ENCODE results near the gene DCC. TPM values are rescaled to one million over a fixed set of nuclear protein-coding genes. Genes with fewer than 3 reads are reported as not detected.

Gene DCC
- total RNA-seq, 1 experiment from 2014 or later: 0.72 TPM

DNA sequence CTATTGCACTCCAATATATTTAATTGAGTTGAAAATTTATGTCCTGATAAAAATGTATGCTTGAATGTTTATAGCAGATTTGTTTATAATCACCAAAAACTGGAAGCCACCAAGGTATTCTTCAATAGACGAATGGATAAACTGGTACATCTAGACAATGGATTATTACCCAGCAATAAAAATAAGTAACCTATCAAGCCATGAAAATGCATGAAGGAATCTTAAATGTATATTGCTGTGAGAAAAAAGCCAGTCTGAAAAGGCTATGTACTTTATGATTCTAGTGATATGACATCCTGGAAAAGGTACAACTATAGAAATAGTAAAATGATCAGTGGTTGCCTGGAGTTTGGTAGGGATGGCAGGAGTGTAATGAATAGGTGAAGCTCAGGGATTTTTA is 580.7 kb downstream of the DCC start:
- H3K4me1 Mint-ChIP-seq: no peaks in the 10 kb centered on the region
- H3K27ac Mint-ChIP-seq: no peak overlapping the region
- H3K4me3 Mint-ChIP-seq: no peak overlapping the region
- ATAC-seq: no peak
- TF ChIP-seq ZNF671 (CRISPR knock-in tag; IDR thresholded peaks at IDR 0.05): no peak
- no peak for TF ChIP-seq ETV6 (CRISPR knock-in tag; IDR thresholded peaks at IDR 0.05)
- TF ChIP-seq, protein P1, sequence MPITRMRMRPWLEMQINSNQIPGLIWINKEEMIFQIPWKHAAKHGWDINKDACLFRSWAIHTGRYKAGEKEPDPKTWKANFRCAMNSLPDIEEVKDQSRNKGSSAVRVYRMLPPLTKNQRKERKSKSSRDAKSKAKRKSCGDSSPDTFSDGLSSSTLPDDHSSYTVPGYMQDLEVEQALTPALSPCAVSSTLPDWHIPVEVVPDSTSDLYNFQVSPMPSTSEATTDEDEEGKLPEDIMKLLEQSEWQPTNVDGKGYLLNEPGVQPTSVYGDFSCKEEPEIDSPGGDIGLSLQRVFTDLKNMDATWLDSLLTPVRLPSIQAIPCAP (CRISPR knock-in tag; IDR thresholded peaks at IDR 0.05): no peak
- no peak for TF ChIP-seq ZNF138 (CRISPR knock-in tag; conservative IDR thresholded peaks at IDR 0.05)
- TF ChIP-seq CREB1 (CRISPR knock-in tag; IDR thresholded peaks at IDR 0.05): no peak
- ChIA-PET CTCF (no interaction called here), POLR2A (no interaction called here)
- H3K36me3 Mint-ChIP-seq: no peaks in the 10 kb centered on the region
- no peak for DNase-seq (ENCODE audit: low spot score)
- no peaks in the 10 kb centered on the region; the same call in 1 of the 2 replicates for H3K27me3 Mint-ChIP-seq (ENCODE audit: low read depth)
- H3K9me3 Mint-ChIP-seq: no peaks in the 10 kb centered on the region

DNA sequence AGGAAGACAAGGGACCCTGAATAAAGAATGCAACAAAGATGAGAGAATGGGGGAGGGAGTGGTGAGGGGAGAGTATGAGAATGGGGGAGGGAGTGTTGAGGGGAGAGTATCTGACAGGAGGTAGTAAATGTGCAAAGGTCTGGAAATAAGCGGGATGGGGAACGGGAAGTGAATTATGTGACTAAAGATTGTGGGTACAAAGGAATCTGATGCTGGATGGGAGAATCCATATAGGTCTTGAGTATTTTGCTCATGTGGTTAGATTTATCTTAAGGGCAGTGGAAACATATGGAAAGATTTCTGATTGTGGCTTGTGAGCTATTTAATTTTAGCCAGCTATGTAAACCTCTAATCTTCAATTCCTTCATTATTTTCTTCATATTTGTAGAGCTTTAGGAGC is 593.4 kb downstream of the DCC start:
- Mint-ChIP-seq H3K36me3 (no peaks in the 10 kb centered on the region), H3K27ac (no peak overlapping the region), H3K9me3 (no peaks in the 10 kb centered on the region), H3K27me3 (ENCODE audit: low read depth) (no peaks in the 10 kb centered on the region; the same call in 1 of the 2 replicates), H3K4me3 (no peak overlapping the region), H3K4me1 (no peaks in the 10 kb centered on the region)
- CTCF ChIA-PET: no interaction called here
- no peak for DNase-seq (ENCODE audit: low spot score)
- POLR2A ChIA-PET: no interaction called here
- no peak for TF ChIP-seq NR3C1 (CRISPR knock-in tag; conservative IDR thresholded peaks at IDR 0.05; ENCODE audit: low read depth)
- TF ChIP-seq JAZF1 (CRISPR knock-in tag; IDR thresholded peaks at IDR 0.05): no peak
- TF ChIP-seq NFYB (CRISPR knock-in tag; conservative IDR thresholded peaks at IDR 0.05; ENCODE audit: low read depth): no peak
- TF ChIP-seq, protein P2, sequence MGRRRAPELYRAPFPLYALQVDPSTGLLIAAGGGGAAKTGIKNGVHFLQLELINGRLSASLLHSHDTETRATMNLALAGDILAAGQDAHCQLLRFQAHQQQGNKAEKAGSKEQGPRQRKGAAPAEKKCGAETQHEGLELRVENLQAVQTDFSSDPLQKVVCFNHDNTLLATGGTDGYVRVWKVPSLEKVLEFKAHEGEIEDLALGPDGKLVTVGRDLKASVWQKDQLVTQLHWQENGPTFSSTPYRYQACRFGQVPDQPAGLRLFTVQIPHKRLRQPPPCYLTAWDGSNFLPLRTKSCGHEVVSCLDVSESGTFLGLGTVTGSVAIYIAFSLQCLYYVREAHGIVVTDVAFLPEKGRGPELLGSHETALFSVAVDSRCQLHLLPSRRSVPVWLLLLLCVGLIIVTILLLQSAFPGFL (CRISPR knock-in tag; IDR thresholded peaks at IDR 0.05; ENCODE audit: borderline replicate concordance): no peak
- TF ChIP-seq ELF4 (CRISPR knock-in tag; IDR thresholded peaks at IDR 0.05; ENCODE audit: low read depth): no peak
- TF ChIP-seq, protein P3, sequence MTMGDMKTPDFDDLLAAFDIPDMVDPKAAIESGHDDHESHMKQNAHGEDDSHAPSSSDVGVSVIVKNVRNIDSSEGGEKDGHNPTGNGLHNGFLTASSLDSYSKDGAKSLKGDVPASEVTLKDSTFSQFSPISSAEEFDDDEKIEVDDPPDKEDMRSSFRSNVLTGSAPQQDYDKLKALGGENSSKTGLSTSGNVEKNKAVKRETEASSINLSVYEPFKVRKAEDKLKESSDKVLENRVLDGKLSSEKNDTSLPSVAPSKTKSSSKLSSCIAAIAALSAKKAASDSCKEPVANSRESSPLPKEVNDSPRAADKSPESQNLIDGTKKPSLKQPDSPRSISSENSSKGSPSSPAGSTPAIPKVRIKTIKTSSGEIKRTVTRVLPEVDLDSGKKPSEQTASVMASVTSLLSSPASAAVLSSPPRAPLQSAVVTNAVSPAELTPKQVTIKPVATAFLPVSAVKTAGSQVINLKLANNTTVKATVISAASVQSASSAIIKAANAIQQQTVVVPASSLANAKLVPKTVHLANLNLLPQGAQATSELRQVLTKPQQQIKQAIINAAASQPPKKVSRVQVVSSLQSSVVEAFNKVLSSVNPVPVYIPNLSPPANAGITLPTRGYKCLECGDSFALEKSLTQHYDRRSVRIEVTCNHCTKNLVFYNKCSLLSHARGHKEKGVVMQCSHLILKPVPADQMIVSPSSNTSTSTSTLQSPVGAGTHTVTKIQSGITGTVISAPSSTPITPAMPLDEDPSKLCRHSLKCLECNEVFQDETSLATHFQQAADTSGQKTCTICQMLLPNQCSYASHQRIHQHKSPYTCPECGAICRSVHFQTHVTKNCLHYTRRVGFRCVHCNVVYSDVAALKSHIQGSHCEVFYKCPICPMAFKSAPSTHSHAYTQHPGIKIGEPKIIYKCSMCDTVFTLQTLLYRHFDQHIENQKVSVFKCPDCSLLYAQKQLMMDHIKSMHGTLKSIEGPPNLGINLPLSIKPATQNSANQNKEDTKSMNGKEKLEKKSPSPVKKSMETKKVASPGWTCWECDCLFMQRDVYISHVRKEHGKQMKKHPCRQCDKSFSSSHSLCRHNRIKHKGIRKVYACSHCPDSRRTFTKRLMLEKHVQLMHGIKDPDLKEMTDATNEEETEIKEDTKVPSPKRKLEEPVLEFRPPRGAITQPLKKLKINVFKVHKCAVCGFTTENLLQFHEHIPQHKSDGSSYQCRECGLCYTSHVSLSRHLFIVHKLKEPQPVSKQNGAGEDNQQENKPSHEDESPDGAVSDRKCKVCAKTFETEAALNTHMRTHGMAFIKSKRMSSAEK (CRISPR knock-in tag; IDR thresholded peaks at IDR 0.05; ENCODE audit: borderline replicate concordance): no peak
- ATAC-seq: no peak

DNA sequence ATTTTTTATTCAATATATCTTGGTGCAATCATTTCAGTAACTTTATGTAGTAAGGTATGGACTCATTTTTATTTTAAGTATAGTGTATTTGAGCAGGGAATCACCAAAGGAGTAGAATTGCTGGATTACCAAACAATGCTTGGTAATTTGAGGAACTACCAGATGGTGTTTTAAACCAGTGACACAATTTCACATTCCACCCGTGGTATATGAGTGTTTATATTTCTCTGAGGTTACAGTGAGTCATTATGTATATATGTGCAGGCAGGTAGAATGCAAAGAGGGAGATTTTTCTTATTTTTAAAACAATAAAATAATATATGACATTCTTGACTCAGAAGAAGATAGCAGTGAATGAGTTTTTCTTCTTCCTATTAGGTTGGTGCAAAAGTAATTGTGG is 596.9 kb downstream of the DCC start:
- no peak for TF ChIP-seq ZNF219 (CRISPR knock-in tag; IDR thresholded peaks at IDR 0.05; ENCODE audit: borderline replicate concordance)
- TF ChIP-seq, protein P4, sequence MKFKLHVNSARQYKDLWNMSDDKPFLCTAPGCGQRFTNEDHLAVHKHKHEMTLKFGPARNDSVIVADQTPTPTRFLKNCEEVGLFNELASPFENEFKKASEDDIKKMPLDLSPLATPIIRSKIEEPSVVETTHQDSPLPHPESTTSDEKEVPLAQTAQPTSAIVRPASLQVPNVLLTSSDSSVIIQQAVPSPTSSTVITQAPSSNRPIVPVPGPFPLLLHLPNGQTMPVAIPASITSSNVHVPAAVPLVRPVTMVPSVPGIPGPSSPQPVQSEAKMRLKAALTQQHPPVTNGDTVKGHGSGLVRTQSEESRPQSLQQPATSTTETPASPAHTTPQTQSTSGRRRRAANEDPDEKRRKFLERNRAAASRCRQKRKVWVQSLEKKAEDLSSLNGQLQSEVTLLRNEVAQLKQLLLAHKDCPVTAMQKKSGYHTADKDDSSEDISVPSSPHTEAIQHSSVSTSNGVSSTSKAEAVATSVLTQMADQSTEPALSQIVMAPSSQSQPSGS (CRISPR knock-in tag; IDR thresholded peaks at IDR 0.05; ENCODE audit: borderline replicate concordance, low read depth): no peak
- no peak for TF ChIP-seq OVOL2 (CRISPR knock-in tag; IDR thresholded peaks at IDR 0.05; ENCODE audit: borderline replicate concordance)
- TF ChIP-seq, protein P3 (CRISPR knock-in tag; IDR thresholded peaks at IDR 0.05; ENCODE audit: borderline replicate concordance): no peak
- no peak for TF ChIP-seq HMGA2 (CRISPR knock-in tag; IDR thresholded peaks at IDR 0.05)
- no peak for TF ChIP-seq JAZF1 (CRISPR knock-in tag; IDR thresholded peaks at IDR 0.05)
- TF ChIP-seq, protein P5, sequence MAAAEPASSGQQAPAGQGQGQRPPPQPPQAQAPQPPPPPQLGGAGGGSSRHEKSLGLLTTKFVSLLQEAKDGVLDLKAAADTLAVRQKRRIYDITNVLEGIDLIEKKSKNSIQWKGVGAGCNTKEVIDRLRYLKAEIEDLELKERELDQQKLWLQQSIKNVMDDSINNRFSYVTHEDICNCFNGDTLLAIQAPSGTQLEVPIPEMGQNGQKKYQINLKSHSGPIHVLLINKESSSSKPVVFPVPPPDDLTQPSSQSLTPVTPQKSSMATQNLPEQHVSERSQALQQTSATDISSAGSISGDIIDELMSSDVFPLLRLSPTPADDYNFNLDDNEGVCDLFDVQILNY (CRISPR knock-in tag; IDR thresholded peaks at IDR 0.05): no peak
- Mint-ChIP-seq H3K27me3 (ENCODE audit: low read depth) (no peaks in the 10 kb centered on the region; the same call in 1 of the 2 replicates), H3K4me3 (no peak overlapping the region), H3K4me1 (no peaks in the 10 kb centered on the region), H3K9me3 (no peaks in the 10 kb centered on the region), H3K27ac (no peak overlapping the region), H3K36me3 (no peaks in the 10 kb centered on the region)
- CTCF ChIA-PET: no interaction called here
- DNase-seq (ENCODE audit: low spot score) (no peak), ATAC-seq (no peak)
- POLR2A ChIA-PET: no interaction called here
